ENCODE measurements around the gene NDUFAF2.

The NDUFAF2 gene

DNA sequence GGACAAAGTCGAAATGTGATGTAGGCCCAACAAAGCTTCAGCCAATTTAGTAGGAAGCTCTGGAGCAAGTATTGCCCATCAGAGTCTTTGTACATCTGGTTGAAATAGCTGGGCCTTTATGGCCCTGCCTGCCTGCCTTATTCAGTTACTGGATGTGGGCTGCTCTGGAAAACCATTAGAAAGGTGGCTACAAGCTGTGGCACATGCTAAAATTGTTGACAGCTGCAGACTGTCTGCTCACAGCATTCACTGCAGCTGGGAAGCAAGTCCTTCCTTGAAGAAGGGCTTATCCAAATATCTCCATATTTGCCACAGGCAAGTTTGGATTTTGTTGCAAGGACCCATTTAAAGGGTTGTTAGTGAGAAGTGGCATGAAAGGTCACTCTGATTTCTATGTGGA lies 192.8 kb downstream of the NDUFAF2 start:
- no peak for DNase-seq

DNA sequence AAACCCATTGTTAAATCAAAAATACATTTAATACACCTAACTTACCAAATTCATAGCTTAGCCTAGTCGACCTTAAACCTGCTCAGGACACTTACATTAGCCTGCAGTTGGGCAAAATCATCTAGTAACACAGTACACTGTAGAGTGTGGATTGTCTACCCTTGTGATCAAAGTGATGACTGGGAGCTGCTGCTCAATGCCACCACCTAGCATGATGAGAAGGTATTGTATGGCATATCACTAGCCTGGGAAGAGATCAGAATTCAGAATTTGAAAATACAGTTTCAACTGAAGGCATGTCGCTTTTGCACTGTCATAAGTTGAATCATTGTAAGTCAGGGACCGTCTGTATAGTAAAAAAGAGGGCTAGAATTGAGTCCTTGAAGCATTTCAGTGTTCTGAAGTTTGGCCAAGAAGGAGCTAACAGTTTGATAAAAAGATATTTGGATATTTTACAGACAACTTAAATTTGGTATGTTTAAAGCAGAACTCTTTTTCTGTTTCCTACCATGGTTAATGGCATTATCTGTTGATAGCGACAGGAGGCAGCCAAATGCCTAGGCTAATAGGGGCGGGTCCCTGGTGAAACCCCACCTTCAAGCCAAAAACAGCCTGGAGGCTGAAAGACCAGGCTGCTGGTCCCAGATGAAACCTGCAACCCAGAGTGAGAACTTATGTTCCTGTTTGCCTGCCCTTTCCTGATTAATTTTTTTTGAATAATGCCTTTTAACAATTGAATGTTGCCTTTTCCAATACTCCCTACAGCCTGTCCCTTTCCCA lies 194.3 kb downstream of the NDUFAF2 start:
- no peak for DNase-seq

DNA sequence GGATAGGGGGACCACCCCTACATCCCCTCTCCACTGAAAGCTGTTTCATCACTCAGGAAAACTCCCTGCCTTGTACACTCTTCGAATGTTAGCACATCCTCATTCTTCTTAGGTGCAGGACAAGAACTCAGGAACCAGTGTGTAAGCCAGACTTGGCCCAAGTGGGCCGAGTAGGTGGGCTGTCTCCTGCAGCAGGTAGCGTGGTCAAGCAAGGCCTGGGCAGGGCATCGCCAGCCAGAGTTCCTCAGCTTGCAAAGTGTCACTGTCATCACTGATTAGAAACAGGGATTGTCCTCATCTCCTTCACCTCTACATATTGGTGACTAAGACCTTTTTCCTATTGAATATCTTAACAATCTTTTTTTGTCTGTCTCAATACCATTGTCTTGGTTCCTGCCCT lies 194.9 kb downstream of the NDUFAF2 start:
- DNase-seq: no peak

DNA sequence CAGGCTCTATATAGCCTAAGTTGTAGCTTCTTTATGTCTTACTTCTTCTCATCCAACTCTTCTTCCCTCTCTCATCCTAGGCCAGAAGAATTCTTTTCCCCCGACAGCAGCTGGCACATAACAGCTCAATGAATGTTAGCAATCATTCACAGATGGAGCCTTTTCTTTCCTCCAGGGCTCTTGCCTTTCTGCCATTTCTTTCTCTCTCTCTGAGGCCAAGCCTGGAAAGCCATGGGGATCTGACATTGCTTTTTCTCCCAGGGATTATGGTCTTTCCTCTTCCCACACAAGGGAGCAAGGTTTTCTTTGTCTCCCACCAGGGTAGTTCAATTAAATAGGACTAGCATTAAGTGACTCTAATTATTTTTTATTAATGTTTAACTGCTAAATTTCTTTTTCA lies 196.8 kb downstream of the NDUFAF2 start:
- no peak for DNase-seq

DNA sequence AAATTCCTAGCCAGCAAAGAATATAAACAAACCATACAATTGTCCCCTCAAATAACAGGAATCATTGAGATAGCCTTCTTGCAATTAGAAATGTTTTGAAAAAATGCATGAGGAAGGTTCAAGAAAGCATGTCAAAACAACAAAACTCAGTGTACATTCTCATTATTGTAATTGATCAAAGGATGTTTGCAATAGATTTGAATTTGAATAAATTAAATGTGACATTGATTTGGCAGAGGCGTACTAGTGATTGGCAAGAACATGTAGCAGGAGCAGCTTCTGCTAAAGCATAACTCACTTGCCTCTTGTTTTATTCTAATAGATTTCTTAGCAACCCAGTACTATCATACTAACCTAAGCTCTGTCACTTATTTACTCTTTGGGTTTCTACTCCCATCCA lies 197.4 kb downstream of the NDUFAF2 start:
- no peak for DNase-seq

DNA sequence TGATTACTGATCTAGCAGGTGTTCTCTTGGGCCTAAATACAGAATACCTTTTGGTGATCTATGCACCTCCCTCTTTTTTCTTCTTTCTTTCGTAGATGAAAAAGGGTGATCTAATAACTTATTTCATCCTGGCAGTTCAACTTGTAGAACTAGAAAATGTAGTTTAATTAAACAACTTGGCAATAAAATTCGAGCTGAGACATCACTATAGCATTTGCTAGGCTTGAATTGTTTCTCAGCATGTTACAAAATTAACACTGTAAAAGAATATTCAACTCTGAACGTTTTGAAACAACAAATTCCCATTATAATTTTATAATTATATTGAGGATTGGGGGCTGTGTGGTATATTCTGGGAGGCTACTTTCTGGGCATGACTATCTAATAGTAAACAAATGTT lies 197.8 kb downstream of the NDUFAF2 start:
- no peak for DNase-seq

DNA sequence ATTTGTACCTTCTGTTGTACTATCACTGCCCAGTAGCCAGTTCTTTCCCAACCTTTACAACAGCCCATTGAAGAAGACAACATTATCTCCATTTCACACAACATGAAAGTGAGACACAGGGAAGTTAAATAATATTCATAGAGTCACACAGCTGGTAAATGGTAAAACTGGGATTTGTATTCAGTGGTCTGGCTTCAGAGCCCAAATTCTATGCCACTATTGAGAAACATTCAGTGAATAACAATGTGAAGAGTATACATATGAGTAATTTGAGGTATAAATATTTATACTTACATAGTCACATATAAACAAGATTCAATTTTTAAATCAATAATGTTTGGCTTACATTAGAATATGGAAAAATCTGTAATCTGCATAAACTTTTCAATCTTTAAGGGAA lies 203.5 kb downstream of the NDUFAF2 start:
- DNase-seq: no peak

DNA sequence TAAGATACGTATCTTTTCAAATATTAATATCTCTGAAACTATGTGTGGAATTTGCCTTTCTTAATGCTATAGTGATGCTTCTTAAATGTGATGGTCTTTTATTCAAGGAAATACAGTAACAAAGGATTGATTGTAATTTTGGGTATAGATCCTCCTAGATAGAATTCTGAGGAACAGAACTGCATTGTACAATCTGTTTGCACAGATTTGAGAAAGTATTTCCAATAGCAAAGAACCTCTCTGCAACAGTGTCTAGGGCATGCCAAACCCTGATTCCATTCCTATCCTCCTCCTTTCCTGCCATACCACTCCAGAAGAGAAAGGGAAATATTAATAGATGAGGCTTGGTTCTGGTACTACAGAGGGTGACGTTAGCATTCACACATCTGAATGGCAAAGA lies 206.9 kb downstream of the NDUFAF2 start:
- no peak for DNase-seq

DNA sequence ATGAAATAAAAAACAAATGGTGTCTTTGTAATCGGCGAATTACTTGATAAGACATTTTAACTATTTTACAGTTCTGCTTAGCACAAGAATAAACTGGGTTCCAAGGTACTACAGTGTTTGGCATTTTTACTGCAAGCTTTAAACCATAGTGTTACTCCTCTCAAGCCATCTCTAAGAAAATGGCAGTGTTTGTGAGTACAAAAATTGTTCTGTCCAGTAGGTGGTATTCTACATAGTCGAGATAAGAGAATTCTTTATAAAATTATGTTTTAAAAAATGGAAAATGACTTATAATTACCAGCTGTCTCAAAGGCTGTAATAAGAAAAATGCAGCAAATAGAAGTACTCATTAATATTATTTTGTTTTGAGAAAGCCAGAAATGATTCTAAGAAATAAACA lies 214.1 kb downstream of the NDUFAF2 start:
- no peak for DNase-seq

DNA sequence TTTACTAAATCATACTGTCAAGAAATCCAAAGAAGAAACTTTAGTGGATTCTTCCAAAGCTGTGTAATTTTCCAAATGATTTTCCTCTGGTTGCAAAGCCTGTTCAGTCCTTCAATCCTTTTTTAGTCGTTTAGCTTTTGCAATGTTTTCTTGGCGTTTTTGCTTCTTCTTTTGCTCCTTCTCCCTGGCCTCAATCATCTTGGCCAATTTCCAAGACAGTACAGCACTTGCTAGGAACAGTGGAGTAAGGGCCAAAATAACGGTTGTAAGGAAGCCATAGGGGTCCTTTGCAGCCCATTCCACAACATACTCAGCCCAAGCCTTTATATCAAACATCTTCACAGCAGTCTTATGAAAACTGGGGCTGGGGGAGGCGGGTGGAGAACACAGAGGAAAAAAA lies 214.8 kb downstream of the NDUFAF2 start:
- no peak for DNase-seq

DNA sequence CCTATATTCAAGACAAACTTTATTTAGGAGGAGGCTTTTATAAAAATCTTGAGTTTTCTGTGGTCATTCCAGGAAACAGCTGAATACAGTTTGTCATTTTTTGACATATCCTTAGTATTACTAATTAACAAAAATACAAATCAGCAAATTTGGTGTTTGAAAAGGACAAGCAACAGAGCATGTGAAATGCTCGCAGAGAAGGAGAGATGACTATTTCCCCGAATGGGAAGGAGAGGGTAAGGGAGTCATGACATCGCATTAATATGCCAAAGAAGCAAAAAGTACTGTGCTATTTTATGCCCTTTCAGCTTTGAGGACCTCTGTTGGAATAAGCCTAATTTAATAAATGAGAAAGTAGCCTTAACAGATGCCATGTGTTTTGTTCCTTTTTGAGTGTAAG lies 215.5 kb downstream of the NDUFAF2 start:
- no peak for DNase-seq

DNA sequence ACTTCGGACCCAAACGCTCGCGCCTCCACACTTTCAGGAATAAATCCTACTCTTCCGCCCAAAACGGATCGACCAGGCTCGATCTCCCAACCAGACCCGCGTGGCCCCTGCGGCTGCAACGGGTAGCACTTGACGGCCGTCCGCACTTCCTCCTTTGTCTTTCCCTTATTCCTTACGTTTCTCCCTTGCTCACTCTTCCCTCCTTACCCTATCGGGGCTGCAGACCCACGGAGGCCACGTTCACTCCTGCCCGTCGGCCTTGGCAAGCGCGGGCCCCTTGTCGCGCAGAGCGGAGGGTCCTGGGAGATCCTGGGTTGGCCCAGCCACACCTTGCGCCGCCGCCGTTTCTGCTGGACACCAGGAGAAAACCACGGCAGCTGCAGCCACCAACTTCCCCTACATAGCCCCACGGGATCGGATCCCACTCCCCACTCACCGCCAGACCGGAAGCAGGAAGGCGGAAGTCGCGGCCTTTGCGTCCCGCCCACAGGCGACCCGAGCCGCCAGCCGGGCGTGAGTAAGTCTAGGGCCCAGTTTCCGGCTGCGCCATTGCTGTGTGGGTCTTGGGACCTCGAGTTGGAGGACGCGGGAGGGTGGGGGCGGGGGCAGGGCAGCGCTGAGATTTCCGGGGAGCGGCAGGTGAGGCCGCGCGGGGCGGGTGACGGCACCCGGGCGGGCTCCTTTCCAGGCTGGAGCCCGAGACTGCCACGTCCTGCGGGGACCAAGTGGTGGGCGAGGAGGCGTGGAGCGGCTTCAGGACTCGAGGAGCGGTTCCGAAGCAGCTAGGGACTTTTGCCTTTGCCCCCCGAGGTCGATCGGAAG lies 217.2 kb downstream of the NDUFAF2 start, which contains the start of gene SMIM15:
Gene SMIM15 (minus strand): TSS at position 459 of the 822 bp plus-strand sequence. CDS start 2,297 bp downstream, outside the sequence.
- peak; percentile 79 for DNase-seq

DNA sequence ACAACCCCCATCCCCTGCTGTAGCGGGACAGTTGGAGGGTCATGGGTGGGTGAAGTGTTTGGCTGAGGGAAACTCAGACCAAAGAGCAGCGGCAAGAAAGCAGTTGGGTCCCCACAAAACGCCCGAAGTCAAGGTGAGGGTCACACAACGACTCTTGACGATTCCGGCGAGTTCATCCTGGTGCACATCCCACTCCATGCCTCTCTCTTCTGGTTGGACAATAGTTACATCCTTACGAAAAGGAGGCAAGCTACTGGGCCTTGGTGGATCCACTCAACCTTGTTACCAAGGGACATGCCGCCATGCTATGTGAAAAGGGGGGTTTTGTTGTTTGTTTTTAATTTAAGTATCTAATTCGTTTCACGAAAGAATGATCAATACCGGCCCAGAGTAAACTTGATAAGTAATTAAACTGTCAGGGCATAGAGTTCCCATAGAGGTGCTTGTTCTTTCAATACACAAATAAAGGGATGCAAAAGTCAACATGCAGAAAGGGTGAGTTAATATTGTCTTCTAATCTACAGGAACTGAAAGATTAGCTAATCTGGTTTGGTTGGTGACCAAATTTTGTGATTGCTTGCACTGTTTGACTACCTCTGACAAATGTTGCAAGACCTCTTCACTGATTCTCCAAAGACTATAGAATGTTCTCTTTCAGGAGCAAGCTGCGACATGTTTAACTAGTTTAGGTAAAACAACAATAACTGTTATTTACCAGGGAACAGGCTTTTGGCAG lies 218.0 kb downstream of the NDUFAF2 start:
- DNase-seq: no peak

DNA sequence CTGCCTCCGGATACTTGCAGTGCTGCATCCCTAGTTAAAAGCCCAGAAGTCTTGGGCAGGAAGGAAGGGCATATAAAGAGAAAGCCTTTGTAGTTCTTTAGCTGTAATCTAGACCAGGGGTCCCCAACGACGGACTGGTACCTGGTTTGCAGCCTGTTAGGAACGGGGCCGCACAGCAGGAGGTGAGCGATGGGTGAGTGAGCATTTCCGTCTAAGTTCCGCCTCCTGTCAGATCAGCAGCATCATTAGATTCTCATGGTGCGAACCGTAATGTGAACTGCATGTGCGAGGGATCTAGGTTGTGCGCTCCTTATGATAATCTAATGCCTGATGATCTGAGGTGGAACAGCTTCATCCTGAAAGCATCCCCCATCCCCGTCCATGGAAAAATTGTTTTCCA lies 218.9 kb downstream of the NDUFAF2 start:
- no peak for DNase-seq

DNA sequence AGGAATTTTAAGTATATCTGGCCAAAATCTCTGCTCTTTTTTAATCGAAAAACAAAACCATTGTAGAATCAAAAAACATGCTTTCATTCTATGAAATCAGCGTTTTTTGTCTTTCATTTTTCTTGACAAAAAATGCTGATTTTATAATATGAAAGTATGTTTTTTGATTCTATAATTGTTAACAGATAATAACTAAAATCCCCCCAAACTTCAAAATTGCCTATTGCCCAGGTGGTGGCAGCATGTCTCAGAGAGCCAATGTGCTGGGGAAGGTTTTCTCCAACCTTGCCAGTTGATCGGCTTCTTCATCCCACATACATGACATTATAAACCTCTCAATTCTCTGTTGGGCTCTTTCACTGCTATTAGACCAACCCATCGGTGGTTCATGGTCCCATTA lies 222.4 kb downstream of the NDUFAF2 start:
- no peak for DNase-seq

DNA sequence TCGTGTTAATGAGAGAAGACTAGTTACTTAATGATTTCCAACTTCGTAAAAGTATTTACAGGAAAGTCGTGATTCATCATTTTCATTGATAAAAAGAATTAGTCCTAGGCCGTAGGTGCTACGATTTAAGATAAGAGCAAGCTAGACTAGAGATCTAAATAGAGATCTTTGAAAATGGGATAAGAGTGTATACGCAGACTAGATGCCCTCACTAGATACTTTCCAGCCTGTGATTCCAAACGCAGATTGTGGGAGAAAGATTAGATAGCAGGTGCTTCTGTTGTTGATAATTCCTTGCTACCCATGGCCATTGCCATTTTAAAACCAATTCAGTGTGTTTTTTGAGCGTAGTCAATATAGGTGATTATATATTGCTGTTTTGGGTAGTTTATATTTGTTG lies 223.9 kb downstream of the NDUFAF2 start:
- no peak for DNase-seq

DNA sequence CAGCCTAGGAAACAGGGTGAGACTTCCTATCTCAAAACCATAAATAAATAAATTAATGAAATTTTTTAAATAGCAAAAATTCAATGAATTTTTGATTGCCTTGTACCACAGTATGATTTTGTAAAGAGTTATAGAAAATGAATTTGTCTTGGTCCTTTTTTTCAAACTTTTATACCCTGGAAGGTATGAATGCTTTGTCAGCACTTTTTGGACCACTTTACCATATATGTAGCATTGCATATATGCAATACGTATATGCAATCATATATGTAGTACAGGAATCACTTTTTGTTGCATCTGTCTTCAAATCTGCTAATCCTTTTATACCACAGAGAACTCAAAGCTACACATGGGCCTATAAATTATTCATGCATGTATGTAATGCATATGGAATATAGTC lies 226.5 kb downstream of the NDUFAF2 start:
- no peak for DNase-seq

DNA sequence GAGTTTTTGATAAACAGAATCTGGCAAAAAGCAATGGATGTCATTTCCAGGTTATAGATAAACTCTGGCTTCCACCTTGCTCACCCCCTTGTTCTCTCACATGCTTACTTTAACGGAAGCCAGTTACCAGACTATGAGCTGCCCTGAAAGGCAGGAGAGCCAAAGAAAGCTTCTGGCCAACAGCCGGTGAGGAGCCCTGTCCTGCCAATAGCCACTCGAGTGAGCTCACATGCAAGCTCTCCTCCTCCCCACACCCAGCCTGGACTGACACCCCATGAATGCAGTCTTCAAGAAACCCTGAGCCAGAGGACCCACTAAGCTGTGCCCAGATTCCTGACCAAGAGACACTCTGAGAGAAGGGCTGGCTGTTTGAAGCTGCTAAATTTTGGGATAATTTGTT lies 231.6 kb downstream of the NDUFAF2 start:
- DNase-seq: no peak

DNA sequence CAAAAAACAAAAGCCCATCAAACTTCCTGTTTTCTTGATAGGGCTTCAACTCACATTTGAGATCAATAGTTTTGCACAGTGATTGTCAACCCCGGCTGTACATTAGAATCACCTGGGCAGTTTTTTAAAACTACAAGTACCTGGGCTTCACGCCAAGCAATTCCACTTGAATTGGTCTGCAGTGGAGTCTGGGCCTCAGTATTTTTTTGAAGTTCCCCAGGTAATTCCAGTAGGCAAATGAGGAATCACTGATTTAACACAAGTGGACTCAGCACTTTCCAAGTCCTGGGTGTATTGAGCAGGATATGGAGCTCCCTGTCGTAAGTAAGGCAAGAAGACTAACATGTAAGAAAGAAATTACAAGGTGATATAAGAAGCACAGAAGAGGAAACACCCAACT lies 232.1 kb downstream of the NDUFAF2 start:
- no peak for DNase-seq

DNA sequence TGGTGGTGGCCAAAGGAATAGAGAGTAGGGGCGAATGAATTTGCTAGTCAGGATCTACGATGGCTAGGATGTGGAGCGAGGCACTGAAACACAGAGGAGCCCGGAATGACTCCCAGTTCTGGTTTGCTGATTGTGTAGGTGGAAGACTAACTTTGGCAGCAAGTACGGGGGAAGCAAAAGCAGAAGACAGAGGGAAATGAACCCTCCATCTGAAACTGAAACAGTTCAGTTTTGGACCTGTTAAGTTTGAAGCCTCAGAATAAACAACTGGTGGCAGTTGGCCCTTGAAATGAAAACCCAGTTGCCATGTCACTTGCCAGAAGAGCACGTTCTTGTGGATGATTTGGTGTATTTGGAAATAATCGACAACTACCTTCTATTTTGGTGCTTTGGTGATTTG lies 232.7 kb downstream of the NDUFAF2 start:
- DNase-seq: no peak

DNA sequence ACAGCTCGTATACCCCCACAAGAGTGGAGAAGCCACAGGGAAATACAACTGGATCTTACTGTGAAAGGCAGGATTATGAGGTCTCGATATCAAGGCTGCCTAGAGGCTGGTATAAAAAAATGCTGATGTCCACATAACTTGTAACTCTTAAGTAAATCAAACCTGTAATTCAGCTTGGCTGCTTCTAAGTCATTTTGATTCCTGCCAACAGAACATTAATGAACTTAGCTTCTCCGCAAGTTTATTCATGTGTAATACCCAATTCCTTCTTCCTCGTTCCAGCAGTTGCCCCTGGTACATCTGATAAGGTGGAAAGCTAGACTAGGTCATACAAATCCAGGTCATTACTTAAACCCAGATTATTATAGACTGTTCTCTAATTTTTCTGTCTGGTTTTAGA lies 233.7 kb downstream of the NDUFAF2 start:
- no peak for DNase-seq

DNA sequence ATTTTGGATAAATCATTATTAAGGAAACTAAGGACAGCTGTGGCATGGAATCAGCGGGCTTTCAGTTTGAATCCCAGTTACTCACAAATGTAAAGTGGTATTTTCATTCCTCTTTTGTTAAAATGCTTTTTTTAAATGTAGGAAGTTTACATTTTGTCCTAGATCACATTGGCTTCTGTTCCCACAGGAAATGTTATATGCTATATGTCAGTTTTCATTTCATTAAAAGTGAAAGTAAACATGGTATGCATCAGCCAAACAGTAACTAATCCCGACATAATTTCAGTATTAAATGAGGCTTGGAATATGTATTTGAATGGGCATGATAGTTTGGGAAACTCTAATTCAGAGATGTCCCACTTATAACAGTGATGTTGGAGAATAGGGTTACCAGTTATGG lies 235.9 kb downstream of the NDUFAF2 start:
- DNase-seq: no peak

DNA sequence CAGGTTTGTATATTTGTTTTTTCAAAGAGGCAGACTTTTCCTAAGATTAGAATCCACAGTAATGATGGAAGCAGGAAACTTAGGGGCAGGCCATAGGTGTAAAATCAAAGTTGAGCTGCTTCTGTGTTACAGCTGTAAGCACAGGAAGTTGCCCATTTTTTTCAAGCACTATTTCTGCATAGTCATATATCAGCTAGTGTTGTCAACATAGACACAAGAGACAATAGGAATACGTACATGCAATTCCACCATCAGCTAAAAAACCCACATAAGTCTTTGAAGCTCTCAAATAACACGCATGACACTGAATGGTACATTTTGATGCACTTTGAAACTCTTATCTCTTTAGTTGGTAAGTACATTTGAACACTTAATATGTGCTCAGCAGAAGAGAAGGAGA lies 237.4 kb downstream of the NDUFAF2 start:
- DNase-seq: no peak

DNA sequence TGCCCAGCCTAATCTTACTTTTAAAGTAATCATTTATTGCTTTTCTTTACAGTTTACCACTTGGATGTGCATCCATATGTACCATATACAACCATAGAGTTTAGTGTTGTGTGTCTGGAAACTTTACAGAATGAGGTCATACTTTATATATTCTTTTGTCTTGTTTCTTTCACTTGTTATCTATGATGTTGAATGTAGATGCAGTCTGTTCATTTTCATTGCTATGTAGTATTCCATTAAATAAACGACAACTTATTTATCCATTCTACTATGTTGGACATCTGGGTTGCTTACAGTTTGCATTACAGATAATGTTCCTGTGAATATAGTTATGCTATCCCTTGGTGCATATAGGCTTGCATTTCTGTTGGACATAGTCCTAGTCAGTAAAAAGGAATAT lies 238.5 kb downstream of the NDUFAF2 start:
- DNase-seq: no peak
